Measurements from ENCODE around the gene SLC7A11. TPM values are rescaled to one million over a fixed set of nuclear protein-coding genes. Genes with fewer than 3 reads are reported as not detected.

The SLC7A11 gene
- total RNA-seq, 4 donors from 2014 or later: 1.5 to 30.1 (median 7.9) TPM

- DNase-seq: no peak
- no peak overlapping the region for H3K4me3 ChIP-seq
- TF ChIP-seq, protein P1, sequence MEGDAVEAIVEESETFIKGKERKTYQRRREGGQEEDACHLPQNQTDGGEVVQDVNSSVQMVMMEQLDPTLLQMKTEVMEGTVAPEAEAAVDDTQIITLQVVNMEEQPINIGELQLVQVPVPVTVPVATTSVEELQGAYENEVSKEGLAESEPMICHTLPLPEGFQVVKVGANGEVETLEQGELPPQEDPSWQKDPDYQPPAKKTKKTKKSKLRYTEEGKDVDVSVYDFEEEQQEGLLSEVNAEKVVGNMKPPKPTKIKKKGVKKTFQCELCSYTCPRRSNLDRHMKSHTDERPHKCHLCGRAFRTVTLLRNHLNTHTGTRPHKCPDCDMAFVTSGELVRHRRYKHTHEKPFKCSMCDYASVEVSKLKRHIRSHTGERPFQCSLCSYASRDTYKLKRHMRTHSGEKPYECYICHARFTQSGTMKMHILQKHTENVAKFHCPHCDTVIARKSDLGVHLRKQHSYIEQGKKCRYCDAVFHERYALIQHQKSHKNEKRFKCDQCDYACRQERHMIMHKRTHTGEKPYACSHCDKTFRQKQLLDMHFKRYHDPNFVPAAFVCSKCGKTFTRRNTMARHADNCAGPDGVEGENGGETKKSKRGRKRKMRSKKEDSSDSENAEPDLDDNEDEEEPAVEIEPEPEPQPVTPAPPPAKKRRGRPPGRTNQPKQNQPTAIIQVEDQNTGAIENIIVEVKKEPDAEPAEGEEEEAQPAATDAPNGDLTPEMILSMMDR (IDR thresholded peaks at IDR 0.05): no peak
- TF ChIP-seq POLR2A (IDR thresholded peaks at IDR 0.05): no peak
- 77 to 89% methylated on average over 5 of the region's 5 CpGs for WGBS, 2 donors
- intact Hi-C loops (cut with DNase I): no loop called here
- H3K27me3 ChIP-seq: no peaks in the 10 kb centered on the region
- H3K36me3 ChIP-seq: no peaks in the 10 kb centered on the region
- H3K27ac ChIP-seq: no peak overlapping the region
- no peaks in the 10 kb centered on the region for H3K9me3 ChIP-seq
- peaks cover 0 to 9% (median 0%) of the 10 kb centered on the region in 3 donors for H3K4me1 ChIP-seq
Measured at GRCh38 chr4:138204507-138204906, 37.6 kb downstream of the SLC7A11 start.

DNA sequence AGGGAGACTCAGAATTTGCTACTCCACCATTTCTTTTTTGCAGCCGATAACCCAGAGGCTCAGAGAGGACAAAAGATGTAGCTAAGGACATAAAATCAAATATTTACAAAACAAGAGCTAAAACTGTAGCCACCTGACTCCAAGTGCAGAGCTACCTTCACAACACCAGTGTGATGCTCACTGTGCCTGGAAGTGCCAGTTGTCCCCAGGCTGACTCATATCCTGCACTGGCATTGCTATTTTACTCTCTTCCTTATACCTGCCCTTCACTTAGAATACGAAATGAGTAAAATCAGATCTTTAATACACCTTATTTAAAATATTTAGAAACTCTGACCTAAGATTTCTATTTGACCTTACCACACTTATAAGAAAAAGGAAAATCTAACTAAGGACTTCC is 39.5 kb downstream of the SLC7A11 start:
- Histone ChIP-seq H3K36me3 (no peaks in the 10 kb centered on the region), H3K4me1 (peaks cover 0 to 18% (median 0%) of the 10 kb centered on the region in 3 donors), H3K4me3 (no peak overlapping the region), H3K27me3 (no peaks in the 10 kb centered on the region), H3K9me3 (no peaks in the 10 kb centered on the region), H3K27ac (no peak overlapping the region)
- WGBS, 2 donors: 77 to 87% methylated on average over 2 of the region's 2 CpGs
- intact Hi-C loops (cut with DNase I): no loop called here
- TF ChIP-seq, protein P1 (IDR thresholded peaks at IDR 0.05): no peak
- TF ChIP-seq POLR2A (IDR thresholded peaks at IDR 0.05): no peak
- DNase-seq: no peak

- no peak for TF ChIP-seq POLR2A (IDR thresholded peaks at IDR 0.05)
- TF ChIP-seq, protein P1 (IDR thresholded peaks at IDR 0.05): no peak
- 25 to 32% methylated on average over 1 of the region's 1 CpG for WGBS, 2 donors
- Histone ChIP-seq H3K4me1 (peaks cover 0 to 18% (median 0%) of the 10 kb centered on the region in 3 donors), H3K4me3 (no peak overlapping the region), H3K36me3 (no peaks in the 10 kb centered on the region), H3K27ac (peak overlapping the region in 3 of 4 donors; percentile 28 to 61 (median 51)), H3K9me3 (no peaks in the 10 kb centered on the region), H3K27me3 (no peaks in the 10 kb centered on the region)
- no peak for DNase-seq
- intact Hi-C loops (cut with DNase I): no loop called here
Measured at GRCh38 chr4:138200236-138200590, 41.9 kb downstream of the SLC7A11 start.

DNA sequence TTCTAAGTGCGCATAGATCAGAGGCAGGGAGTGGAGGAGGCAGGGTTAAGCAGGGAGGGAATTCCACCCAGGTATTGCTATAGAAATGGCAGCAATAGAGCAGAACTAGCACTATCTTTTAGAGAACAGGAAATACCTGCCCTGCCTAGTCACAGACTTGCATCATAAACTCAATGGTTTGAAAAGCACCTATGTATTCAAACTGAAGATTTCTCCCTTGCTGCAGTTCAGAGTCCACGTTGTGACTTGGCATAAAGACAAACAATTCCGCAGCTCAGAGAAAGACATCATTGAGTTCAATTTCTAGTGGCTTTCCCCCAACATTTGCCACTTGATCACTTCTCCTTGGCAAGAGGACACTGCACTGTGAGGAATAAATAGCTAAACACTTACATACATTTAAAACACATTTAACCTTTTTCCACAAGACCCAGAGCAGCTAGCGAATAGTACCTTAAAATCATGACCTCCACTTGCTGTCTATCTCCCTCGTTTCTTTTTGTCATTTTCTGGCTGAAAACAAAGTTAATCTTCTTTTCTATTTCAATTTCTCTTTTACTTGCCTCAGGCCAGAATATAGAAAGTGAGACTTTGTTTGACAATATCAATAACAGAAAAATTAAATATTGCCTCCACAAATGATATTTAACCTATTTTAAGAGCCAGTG is 42.4 kb downstream of the SLC7A11 start:
- WGBS, 2 donors: 39 to 49% methylated on average over 5 of the region's 5 CpGs
- H3K36me3 ChIP-seq: no peaks in the 10 kb centered on the region
- no peak for DNase-seq
- peaks cover 0 to 18% (median 0%) of the 10 kb centered on the region in 3 donors for H3K4me1 ChIP-seq
- intact Hi-C loops (cut with DNase I): no loop called here
- TF ChIP-seq, protein P1 (IDR thresholded peaks at IDR 0.05): no peak
- TF ChIP-seq POLR2A (IDR thresholded peaks at IDR 0.05): no peak
- peak overlapping the region in 3 of 4 donors; percentile 28 to 61 (median 51) for H3K27ac ChIP-seq
- no peaks in the 10 kb centered on the region for H3K27me3 ChIP-seq
- H3K9me3 ChIP-seq: no peaks in the 10 kb centered on the region
- no peak overlapping the region for H3K4me3 ChIP-seq

DNA sequence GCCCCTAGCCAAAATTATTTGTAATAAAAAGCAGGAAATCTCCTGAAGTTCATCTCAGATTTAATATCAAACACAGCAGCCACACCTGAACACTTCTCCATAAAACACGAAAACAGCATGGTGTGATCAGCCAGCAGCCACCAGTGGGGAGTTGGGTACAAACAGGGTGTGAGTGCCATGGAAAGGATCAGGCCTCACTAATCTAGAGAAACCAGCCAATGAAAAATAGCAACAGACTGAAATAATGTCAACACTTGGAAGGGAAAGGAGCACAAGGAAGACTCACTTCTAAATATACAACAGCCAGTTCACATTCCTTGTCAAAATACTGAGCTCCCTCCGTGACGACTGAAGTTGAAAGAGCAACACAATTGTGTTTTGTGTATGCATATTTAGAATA is 46.0 kb downstream of the SLC7A11 start:
- peaks cover 0 to 18% (median 0%) of the 10 kb centered on the region in 3 donors for H3K4me1 ChIP-seq
- WGBS, 2 donors: 81 to 84% methylated on average over 3 of the region's 3 CpGs
- H3K4me3 ChIP-seq: no peak overlapping the region
- no peaks in the 10 kb centered on the region for H3K27me3 ChIP-seq
- intact Hi-C loops (cut with DNase I): no loop called here
- no peaks in the 10 kb centered on the region for H3K36me3 ChIP-seq
- H3K27ac ChIP-seq: no peak overlapping the region
- no peak for DNase-seq
- H3K9me3 ChIP-seq: no peaks in the 10 kb centered on the region
- TF ChIP-seq, protein P1 (IDR thresholded peaks at IDR 0.05): no peak
- TF ChIP-seq POLR2A (IDR thresholded peaks at IDR 0.05): no peak
